Suprapubic skin (tissue), 4 donors: Measurements from ENCODE around the gene BRPF3. TPM values are rescaled to one million over a fixed set of nuclear protein-coding genes. Genes with fewer than 3 reads are reported as not detected.

ENCODE experiments used
- total RNA-seq, 4 donors: library from RNA; depleted of rRNA; stranded (reverse); fragments of >200 nt; gene quantifications; one replicate each; pipeline ENCODE4 v1.1.0, GENCODE V29; 2016

The BRPF3 gene
- total RNA-seq, 4 donors from 2014 or later: 19.3 to 28.5 (median 20.5) TPM

Other genes with a start within 250 kb of the BRPF3 start
- not detected for gene SLC26A8, start 172.1 kb upstream of the BRPF3 start, total RNA-seq
- 100 to 1,000 TPM in 1 of 4 donors, 10 to 100 TPM in 3; 51.7 to 105 (median 57.8) TPM for gene MAPK14, start 168.9 kb upstream of the BRPF3 start, total RNA-seq
- gene MAPK13, start 66.2 kb upstream of the BRPF3 start, total RNA-seq: 100 to 1,000 TPM in 3 of 4 donors, 10 to 100 TPM in 1; 72.5 to 109 (median 105) TPM
- gene PNPLA1, start 73.3 kb downstream of the BRPF3 start, total RNA-seq: 10 to 100 TPM; 15.7 to 40.3 (median 32.9) TPM
- gene BNIP5, start 140.1 kb downstream of the BRPF3 start, total RNA-seq: under 1 TPM in 1 of 4 donors, not detected in 3; 0.11 TPM
- 10 to 100 TPM in 2 of 4 donors, 1 to 10 TPM in 2; 5.9 to 13.0 (median 9.5) TPM for gene ETV7, start 190.9 kb downstream of the BRPF3 start, total RNA-seq
- gene PXT1, start 246.1 kb downstream of the BRPF3 start, total RNA-seq: not detected
- gene KCTD20, start 246.3 kb downstream of the BRPF3 start, total RNA-seq: 10 to 100 TPM; 39.3 to 63.3 (median 56.9) TPM